Fibroblast of skin of back (primary cell): ENCODE measurements around the gene WWP2.
"Not testable (repeated sequence)": the region's sequence is repeated elsewhere in the genome, so short reads cannot be mapped to it uniquely, and the experiment has no call there.

Source experiments
- DNase-seq: peaks from one replicate; pipeline ENCODE4 v3.0.0-alpha.2; 2013

WWP2 gene

DNA sequence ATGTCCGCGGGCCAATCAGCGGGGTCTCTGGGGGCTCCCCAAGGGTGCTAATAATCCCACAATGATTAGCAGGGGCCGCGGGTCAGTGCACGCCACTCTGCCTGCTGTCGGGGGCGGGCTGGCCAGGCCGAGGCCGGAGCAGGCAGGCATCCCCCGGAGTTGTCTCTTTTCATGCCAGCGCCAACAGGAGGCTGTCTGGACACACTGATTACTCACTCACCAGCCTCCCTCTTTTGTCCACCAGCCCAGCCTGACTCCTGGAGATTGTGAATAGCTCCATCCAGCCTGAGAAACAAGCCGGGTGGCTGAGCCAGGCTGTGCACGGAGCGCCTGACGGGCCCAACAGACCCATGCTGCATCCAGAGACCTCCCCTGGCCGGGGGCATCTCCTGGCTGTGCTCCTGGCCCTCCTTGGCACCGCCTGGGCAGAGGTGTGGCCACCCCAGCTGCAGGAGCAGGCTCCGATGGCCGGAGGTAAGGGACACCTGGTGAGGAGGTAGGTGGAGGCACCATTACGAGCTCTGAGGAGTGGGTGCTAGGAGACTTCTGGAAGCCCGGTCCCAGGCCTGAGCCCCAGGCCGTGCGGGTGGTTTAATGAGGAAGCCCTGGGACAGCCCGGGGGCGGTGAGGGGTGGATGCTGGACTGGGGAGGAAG is 189.0 kb downstream of the WWP2 start, which contains the start of gene CLEC18A:
TSS of gene CLEC18A (plus strand) at position 318 of the 655 bp plus-strand sequence. CDS start at position 351, 33 bp downstream.
- DNase-seq: not testable (repeated sequence)

DNA sequence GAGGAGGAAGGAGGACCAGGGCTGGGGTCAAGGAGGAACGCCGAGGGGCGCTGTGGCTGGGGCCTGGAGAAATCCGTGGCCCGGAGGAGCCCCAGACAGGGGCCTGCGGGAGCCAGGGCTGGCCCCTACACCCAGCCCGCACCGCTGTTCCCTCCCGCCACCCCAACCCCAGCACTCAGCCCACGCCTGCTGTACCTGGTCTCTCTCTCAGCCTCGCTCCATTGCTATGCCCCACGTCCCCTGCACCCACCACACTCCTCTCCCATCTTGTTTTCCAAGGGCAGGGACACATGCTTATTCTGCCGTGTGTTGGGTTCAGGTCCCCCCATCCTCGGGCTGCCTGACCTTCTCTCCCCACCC is 189.5 kb downstream of the WWP2 start:
- DNase-seq: not testable (repeated sequence)

DNA sequence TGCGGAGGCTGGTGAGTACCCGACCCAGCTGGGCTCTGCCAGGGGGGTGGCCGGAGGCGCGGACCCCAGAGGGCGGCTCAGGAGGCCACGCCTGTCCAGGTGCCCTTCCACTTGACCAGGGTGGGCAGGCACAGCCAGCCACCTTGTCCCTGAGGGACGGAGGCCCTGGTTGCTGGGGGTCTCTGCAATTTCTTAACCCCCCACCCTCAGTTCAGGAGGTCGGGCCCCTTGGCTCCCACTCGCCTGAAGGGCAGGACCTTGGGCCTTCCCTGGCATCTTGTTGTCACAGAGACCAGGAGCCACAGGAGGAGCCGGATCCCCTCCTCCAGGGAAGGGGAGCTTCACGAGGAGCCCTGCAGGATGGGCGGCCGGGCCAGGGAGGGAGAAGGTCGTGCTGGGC is 190.0 kb downstream of the WWP2 start:
- not testable (repeated sequence) for DNase-seq

GRCh38 chr16:69952572-69953355 is 190.6 kb downstream of the WWP2 start:
- DNase-seq: not testable (repeated sequence)

DNA sequence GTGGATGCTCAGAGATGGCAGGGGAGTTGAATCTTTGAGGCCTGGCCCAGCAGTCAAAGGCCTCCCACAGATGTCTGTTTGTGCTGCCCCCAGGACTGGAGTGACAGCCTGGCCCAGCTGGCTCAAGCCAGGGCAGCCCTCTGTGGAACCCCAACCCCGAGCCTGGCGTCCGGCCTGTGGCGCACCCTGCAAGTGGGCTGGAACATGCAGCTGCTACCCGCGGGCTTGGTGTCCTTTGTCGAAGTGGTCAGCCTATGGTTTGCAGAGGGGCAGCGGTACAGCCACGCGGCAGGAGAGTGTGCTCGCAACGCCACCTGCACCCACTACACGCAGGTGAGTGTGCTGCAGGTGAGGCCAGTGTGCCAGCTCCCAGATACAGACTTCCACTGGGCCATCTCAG is 192.1 kb downstream of the WWP2 start:
- DNase-seq: not testable (repeated sequence)

- not testable (repeated sequence) for DNase-seq
Measured at GRCh38 chr16:69963312-69963711, 201.2 kb downstream of the WWP2 start.

DNA sequence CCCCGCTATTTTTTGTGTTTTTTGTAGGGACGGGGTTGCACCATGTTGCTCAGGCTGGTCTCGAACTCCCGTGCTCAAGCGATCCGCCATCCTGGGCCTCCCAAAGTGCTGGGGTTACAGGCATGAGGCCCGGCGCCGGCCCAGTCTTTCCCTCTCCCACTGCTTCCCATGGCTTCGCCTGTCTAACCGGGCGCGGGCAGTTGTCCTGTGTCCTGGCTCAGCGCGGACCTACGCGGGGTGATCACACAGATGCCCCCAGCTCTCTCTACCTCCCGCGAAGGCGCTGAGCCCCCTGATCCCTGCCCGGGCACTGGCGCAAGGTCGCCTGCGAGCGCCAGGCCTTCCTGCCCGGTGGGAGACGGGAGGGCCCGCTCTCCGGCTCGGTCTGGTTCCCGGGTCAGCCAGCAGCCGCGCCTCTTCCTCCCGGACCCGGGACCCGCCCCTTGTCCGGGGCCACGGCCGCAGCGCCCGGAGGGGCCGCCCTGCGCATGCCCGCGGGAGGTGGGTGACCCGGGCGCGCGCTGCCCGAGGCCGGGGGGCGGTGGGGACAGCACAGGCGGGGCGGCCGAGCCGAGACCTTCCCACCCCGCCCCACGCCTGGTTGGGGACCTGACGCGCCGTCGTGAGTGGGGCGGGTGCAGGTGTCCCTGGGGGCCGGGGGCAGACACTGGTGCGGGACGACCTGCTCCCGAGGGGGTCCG is 203.0 kb downstream of the WWP2 start:
- DNase-seq: not testable (repeated sequence)

GRCh38 chr16:69965661-69966054 is 203.5 kb downstream of the WWP2 start:
- DNase-seq: not testable (repeated sequence)

DNA sequence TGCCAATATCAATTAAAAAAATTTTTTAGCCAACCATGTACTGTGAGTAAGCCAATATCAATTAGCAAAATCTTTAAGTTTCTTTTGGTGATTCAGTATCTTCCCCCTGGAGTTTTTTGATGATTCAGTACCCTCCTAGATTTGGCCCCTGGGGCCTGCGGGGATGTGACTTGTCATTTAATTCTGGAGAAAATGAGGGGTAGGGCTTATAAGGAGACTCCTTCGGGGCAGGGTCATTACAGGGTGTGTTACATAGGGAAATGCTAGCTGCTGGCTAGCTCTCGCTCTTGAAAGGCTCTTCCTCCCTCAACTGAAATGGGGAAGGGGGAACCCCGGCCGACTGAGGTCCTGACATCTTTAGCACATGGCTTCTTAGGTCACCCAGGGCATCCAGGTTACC is 205.6 kb downstream of the WWP2 start:
- not testable (repeated sequence) for DNase-seq

GRCh38 chr16:69968125-69968524 is 206.0 kb downstream of the WWP2 start:
- not testable (repeated sequence) for DNase-seq

- DNase-seq: not testable (repeated sequence)
Measured at GRCh38 chr16:69969657-69970056, 207.5 kb downstream of the WWP2 start.

- not testable (repeated sequence) for DNase-seq
Measured at GRCh38 chr16:69972120-69972519, 210.0 kb downstream of the WWP2 start.

GRCh38 chr16:69972935-69973334 is 210.8 kb downstream of the WWP2 start:
- not testable (repeated sequence) for DNase-seq

GRCh38 chr16:69985196-69985595 is 223.1 kb downstream of the WWP2 start:
- DNase-seq: not testable (repeated sequence)
